Large intestine (tissue), 3 donors: ENCODE results near the gene AFDN. TPM values are rescaled to one million over a fixed set of nuclear protein-coding genes. Genes with fewer than 3 reads are reported as not detected.

Source experiments
- DNase-seq, 2 donors: peaks; one replicate each; pipeline versions ENCODE4 v3.0.0 to v3.0.0-alpha.2; 2013
- H3K27ac ChIP-seq: one replicate; pipeline ENCODE4 v1.5.1; 2013; ENCODE audit warnings: low read length
- H3K27me3 ChIP-seq: 2 replicates; pipeline ENCODE4 v1.6.1; 2013; ENCODE audit warnings: low read length; ENCODE audit not compliant: control insufficient read depth, insufficient read depth
- H3K36me3 ChIP-seq: 2 replicates; pipeline ENCODE4 v1.6.1; 2013; ENCODE audit warnings: low read length; ENCODE audit not compliant: control insufficient read depth, insufficient read depth
- H3K4me1 ChIP-seq: one replicate; pipeline ENCODE4 v1.6.1; 2013; ENCODE audit warnings: low read length; ENCODE audit not compliant: control insufficient read depth, insufficient read depth
- H3K4me3 ChIP-seq: one replicate; pipeline ENCODE4 v1.5.1; 2013; ENCODE audit warnings: low read length
- H3K9me3 ChIP-seq: one replicate; pipeline ENCODE4 v1.6.1; 2013; ENCODE audit warnings: mild to moderate bottlenecking, low read depth, low read length, moderate library complexity; ENCODE audit not compliant: control insufficient read depth
- WGBS: methylation state at CpG from one replicate; pipeline ENCODE4 v1.1.5; 2013; ENCODE audit warnings: low lambda C conversion rate; ENCODE audit not compliant: insufficient coverage; 5-methylcytosine and 5-hydroxymethylcytosine counted together
- polyA plus RNA-seq: library from polyadenylated mRNA; unstranded; fragments of 120-200 nt; gene quantifications from one replicate; pipeline ENCODE4 v1.2.1, GENCODE V29; 2013

Gene AFDN
- polyA plus RNA-seq, 1 donor: 194 TPM

DNA sequence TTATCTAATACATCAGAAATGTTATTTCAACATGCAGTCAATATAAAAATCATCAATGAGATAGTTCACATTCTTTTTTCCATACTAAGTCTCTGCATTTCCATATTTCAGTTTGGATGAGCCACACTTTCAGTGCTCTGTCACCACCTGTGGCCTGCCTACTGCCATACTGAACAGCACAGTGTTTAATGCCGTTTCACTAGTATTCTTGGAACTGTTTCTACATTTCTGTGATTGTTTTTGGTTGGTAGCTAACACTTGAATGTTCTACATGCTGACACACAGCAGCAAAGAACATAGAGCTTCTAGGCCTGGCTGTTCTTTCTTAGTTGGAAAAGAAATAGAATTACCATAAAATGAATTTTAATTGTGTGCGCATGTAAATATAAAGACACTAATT, 109.3 kb downstream of the AFDN start:
- Histone ChIP-seq H3K4me3 (no peak overlapping the region), H3K36me3 (peaks cover 22% of the 10 kb centered on the region), H3K4me1 (peaks cover 25% of the 10 kb centered on the region), H3K27me3 (no peaks in the 10 kb centered on the region), H3K27ac (no peak overlapping the region), H3K9me3 (no peaks in the 10 kb centered on the region)
- WGBS: 100% methylated on average over 1 of the region's 2 CpGs
- DNase-seq: no peak

DNA sequence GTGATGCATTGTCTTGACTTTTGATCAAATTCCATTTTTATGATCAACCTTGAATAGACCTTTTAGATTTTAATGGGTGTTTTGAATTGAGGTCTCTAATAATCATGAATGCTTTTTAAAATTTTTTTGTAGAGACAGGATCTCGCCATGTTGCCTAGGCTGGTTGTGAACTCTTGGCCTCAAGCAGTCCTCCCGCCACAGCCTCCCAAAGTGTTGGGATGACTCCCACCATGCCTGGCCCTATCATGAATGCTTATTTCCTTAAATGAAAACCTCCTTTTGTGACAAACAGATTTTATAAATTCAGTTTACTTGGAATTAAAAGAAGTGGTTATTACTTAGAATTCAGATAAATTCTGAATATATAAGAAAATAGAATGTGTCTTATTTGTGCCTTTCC, 110.6 kb downstream of the AFDN start:
- Histone ChIP-seq H3K27ac (no peak overlapping the region), H3K4me3 (no peak overlapping the region), H3K9me3 (no peaks in the 10 kb centered on the region), H3K27me3 (no peaks in the 10 kb centered on the region), H3K36me3 (peaks cover 18% of the 10 kb centered on the region), H3K4me1 (peaks cover 16% of the 10 kb centered on the region)
- DNase-seq: no peak
- WGBS: no CpG with 5 or more reads among the region's 2 CpGs

GRCh38 chr6:167937948-167938911, 111.5 kb downstream of the AFDN start:
- H3K4me1 ChIP-seq: peaks cover 11% of the 10 kb centered on the region
- no peaks in the 10 kb centered on the region for H3K9me3 ChIP-seq
- no peak overlapping the region for H3K4me3 ChIP-seq
- no peaks in the 10 kb centered on the region for H3K27me3 ChIP-seq
- no peak overlapping the region for H3K27ac ChIP-seq
- H3K36me3 ChIP-seq: peaks cover 22% of the 10 kb centered on the region
- DNase-seq: no peak
- 83% methylated on average over 1 of the region's 5 CpGs for WGBS

GRCh38 chr6:167941822-167942221, 115.1 kb downstream of the AFDN start:
- WGBS: no CpG with 5 or more reads among the region's 3 CpGs
- no peak for DNase-seq
- Histone ChIP-seq H3K27ac (no peak overlapping the region), H3K27me3 (no peaks in the 10 kb centered on the region), H3K36me3 (peaks cover 40% of the 10 kb centered on the region), H3K9me3 (no peaks in the 10 kb centered on the region), H3K4me3 (no peak overlapping the region), H3K4me1 (peaks cover 3% of the 10 kb centered on the region)

DNA sequence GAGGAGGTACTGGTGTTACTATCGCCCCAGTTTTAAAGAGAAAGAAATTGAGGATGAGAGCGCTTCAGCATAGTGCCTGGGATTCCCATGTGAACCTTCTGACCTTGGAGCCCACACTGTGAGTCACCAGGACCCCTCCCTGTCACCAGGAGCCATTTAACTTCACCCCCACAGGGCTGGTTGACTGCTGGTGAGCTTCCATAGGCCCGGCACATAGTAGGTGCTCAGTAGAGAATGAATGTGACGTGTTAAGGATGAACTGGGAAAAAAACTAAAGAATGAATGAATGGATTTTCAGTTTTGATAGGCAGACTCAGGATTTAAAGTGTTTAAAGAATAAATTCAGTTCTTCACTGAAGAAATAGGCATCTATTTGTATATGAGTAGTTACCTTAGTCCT, 117.4 kb downstream of the AFDN start:
- no peak for DNase-seq
- Histone ChIP-seq H3K27ac (no peak overlapping the region), H3K9me3 (no peaks in the 10 kb centered on the region), H3K27me3 (no peaks in the 10 kb centered on the region), H3K36me3 (peaks cover 48% of the 10 kb centered on the region), H3K4me3 (no peak overlapping the region), H3K4me1 (no peaks in the 10 kb centered on the region)
- WGBS: no CpG with 5 or more reads among the region's 4 CpGs

DNA sequence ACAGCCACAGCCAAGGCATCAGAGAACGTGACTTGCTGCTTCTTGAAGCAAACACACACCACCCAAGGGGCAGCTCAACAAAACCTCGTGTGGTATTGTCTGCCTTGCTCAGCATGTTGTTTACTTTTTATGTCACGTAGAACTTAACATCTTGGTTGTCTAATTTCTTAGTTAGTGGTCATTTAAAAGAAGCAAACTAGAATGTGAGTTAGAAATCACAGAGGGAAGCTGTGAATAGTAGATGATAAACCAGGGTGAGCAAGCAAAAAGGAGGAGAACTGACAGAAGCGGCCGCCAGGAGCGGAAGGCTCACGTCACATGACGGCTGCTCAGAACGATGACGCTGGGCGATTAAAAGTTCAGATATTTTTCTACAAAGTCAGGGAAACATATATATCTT, 119.3 kb downstream of the AFDN start:
- no peak for DNase-seq
- WGBS: 100% methylated on average over 1 of the region's 11 CpGs
- H3K27me3 ChIP-seq: no peaks in the 10 kb centered on the region
- H3K9me3 ChIP-seq: no peaks in the 10 kb centered on the region
- H3K36me3 ChIP-seq: peaks cover 63% of the 10 kb centered on the region
- no peaks in the 10 kb centered on the region for H3K4me1 ChIP-seq
- H3K4me3 ChIP-seq: no peak overlapping the region
- no peak overlapping the region for H3K27ac ChIP-seq

- H3K4me1 ChIP-seq: no peaks in the 10 kb centered on the region
- no peak overlapping the region for H3K27ac ChIP-seq
- H3K27me3 ChIP-seq: no peaks in the 10 kb centered on the region
- no peak overlapping the region for H3K4me3 ChIP-seq
- peaks cover 69% of the 10 kb centered on the region for H3K36me3 ChIP-seq
- WGBS: 89% methylated on average over 3 of the region's 5 CpGs
- no peak for DNase-seq
- H3K9me3 ChIP-seq: no peaks in the 10 kb centered on the region
Observed at GRCh38 chr6:167946604-167947003, 119.9 kb downstream of the AFDN start.

DNA sequence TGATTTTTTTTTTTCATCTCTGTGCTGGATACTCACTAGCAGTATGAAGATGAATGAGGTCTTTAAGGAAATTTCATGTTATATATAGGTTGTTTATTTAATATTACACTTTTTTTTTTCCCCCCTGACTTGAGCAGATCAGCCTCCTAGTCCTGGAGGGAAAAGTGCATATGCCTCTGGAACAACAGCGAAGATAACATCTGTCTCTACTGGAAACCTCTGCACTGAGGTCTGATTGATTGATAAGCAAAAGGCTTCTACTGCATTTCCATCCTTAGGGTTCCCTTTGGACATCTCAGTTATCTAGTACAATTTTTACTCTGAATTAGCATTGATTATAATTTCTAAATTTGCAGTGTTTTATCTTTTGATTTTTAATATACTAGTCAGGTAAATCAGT, 121.0 kb downstream of the AFDN start:
- Histone ChIP-seq H3K4me1 (no peaks in the 10 kb centered on the region), H3K9me3 (no peaks in the 10 kb centered on the region), H3K4me3 (no peak overlapping the region), H3K36me3 (peaks cover 79% of the 10 kb centered on the region), H3K27me3 (no peaks in the 10 kb centered on the region), H3K27ac (no peak overlapping the region)
- no CpG with 5 or more reads among the region's 1 CpG for WGBS
- DNase-seq: no peak

- no peak overlapping the region for H3K27ac ChIP-seq
- no peak for DNase-seq
- no peaks in the 10 kb centered on the region for H3K4me1 ChIP-seq
- no peaks in the 10 kb centered on the region for H3K27me3 ChIP-seq
- peaks cover 76% of the 10 kb centered on the region for H3K36me3 ChIP-seq
- no peak overlapping the region for H3K4me3 ChIP-seq
- H3K9me3 ChIP-seq: no peaks in the 10 kb centered on the region
- WGBS: no CpG with 5 or more reads among the region's 4 CpGs
Observed at GRCh38 chr6:167948716-167949115, 122.0 kb downstream of the AFDN start.

GRCh38 chr6:167949121-167949684, 122.5 kb downstream of the AFDN start:
- 100% methylated on average over 2 of the region's 7 CpGs for whole genome bisulfite sequencing
- no peak overlapping the region for H3K27ac ChIP-seq
- H3K27me3 ChIP-seq: no peaks in the 10 kb centered on the region
- H3K4me3 ChIP-seq: no peak overlapping the region
- DNase-seq: no peak
- H3K9me3 ChIP-seq: no peaks in the 10 kb centered on the region
- H3K36me3 ChIP-seq: peaks cover 71% of the 10 kb centered on the region
- no peaks in the 10 kb centered on the region for H3K4me1 ChIP-seq
